B cell (primary cell): ENCODE results near the gene H1-8. TPM values are rescaled to one million over a fixed set of nuclear protein-coding genes. Genes with fewer than 3 reads are reported as not detected.

ENCODE experiments used
- ATAC-seq: fragments of 200-7000 bp; cut with Tn5 transposase; one replicate; pipeline ENCODE4 v1.10.0; 2021; ENCODE audit warnings: low read depth, mild to moderate bottlenecking, moderate number of reproducible peaks, moderate library complexity
- CTCF ChIA-PET: fragments of 350-600 bp; sonication (Branson Sonifier 250); formaldehyde crosslinking; loops from one replicate; lab custom pipeline; 2021; ENCODE audit warnings: antibody characterized with exemption, inconsistent platforms; lab: Charles Lee
- POLR2A ChIA-PET: fragments of 350-600 bp; sonication (Branson Sonifier 250); formaldehyde crosslinking; loops from one replicate; lab custom pipeline; 2021; ENCODE audit warnings: antibody characterized with exemption; lab: Charles Lee
- DNase-seq: peaks from one replicate; pipeline ENCODE4 v3.0.0; 2013
- H2AFZ ChIP-seq: 2 replicates; pipeline ENCODE4 v1.6.1; 2012; ENCODE audit warnings: mild to moderate bottlenecking, low read depth, low read length; ENCODE audit not compliant: insufficient read depth, poor library complexity, severe bottlenecking
- H3K27ac ChIP-seq, 2 donors: 1 replicate in 1 of 2; 2 replicates in 1 of 2; pipeline ENCODE4 v1.5.1; 2012 to 2013; ENCODE audit warnings: low read length in 2 of 2, mild to moderate bottlenecking in 2 of 2, moderate library complexity in 1 of 2
- H3K27me3 ChIP-seq, 4 experiments: fragments of 200-600 bp in 1 of 4; sonication (generic) in 1 of 4; replicated peaks in 1 of 4; 1 replicate in 2 of 4; 2 replicates in 2 of 4; pipeline versions ENCODE4 v1.6.1 to v1.7.0; 2013 to 2016; ENCODE audit warnings: low read length in 3 of 4, mild to moderate bottlenecking in 2 of 4, mixed read lengths in 1 of 4, moderate library complexity in 1 of 4; ENCODE audit not compliant: insufficient read depth in 4 of 4, control insufficient read depth in 3 of 4; ENCODE audit errors: control extremely low read depth in 1 of 4
- H3K36me3 ChIP-seq, 2 experiments: replicated peaks in 1 of 2; 1 replicate in 1 of 2; 2 replicates in 1 of 2; pipeline versions ENCODE4 v1.6.1 to v1.7.1; 2013; ENCODE audit warnings: low read length in 1 of 2; ENCODE audit not compliant: insufficient read depth in 2 of 2, control insufficient read depth in 1 of 2; ENCODE audit errors: control extremely low read depth in 1 of 2, extremely low read depth in 1 of 2
- H3K4me1 ChIP-seq, 2 donors: fragments of 200-600 bp in 1 of 2; sonication (generic) in 1 of 2; 1 replicate in 1 of 2; 2 replicates in 1 of 2; pipeline versions ENCODE4 v1.5.1 to v1.6.1; 2013 to 2017; ENCODE audit warnings: low read length in 2 of 2; ENCODE audit not compliant: control insufficient read depth in 2 of 2, insufficient read depth in 2 of 2
- H3K4me2 ChIP-seq: replicated peaks from 2 replicates; pipeline ENCODE3; 2012; ENCODE audit warnings: mild to moderate bottlenecking, low read depth, low read length; ENCODE audit not compliant: poor library complexity, severe bottlenecking
- H3K4me3 ChIP-seq, 5 experiments: fragments of 200-600 bp in 1 of 5; sonication (generic) in 1 of 5; 1 replicate in 3 of 5; 2 replicates in 2 of 5; pipeline versions ENCODE4 v1.5.1 to v1.7.0; 2011 to 2016; ENCODE audit warnings: low read length in 4 of 5, mild to moderate bottlenecking in 4 of 5, low read depth in 2 of 5, control low read depth in 1 of 5, moderate library complexity in 1 of 5; ENCODE audit not compliant: insufficient read depth in 1 of 5; ENCODE audit errors: control extremely low read depth in 1 of 5, extremely low read depth in 1 of 5
- H3K79me2 ChIP-seq: fragments of 200-600 bp; sonication (generic); one replicate; pipeline ENCODE4 v1.6.0; 2016; ENCODE audit warnings: low read length; ENCODE audit not compliant: control insufficient read depth, insufficient read depth
- H3K9ac ChIP-seq: fragments of 200-600 bp; sonication (generic); 2 replicates; pipeline ENCODE4 v1.6.1; 2017; ENCODE audit warnings: mild to moderate bottlenecking, low read length, moderate library complexity
- H3K9me3 ChIP-seq, 3 donors: one replicate each; pipeline versions ENCODE4 v1.6.1 to v1.7.1; 2013; ENCODE audit warnings: low read length in 2 of 3; ENCODE audit not compliant: control insufficient read depth in 2 of 3, insufficient read depth in 1 of 3; ENCODE audit errors: control extremely low read depth in 1 of 3
- H4K20me1 ChIP-seq: 2 replicates; pipeline ENCODE4 v1.6.0; 2012; ENCODE audit warnings: mild to moderate bottlenecking, low read length; ENCODE audit not compliant: insufficient read depth, control insufficient read depth, poor library complexity, severe bottlenecking
- H3K27ac Mint-ChIP-seq: one replicate; pipeline ENCODE4 v1.8.0; 2021; ENCODE audit warnings: mixed read lengths
- H3K27me3 Mint-ChIP-seq: one replicate; pipeline ENCODE4 v1.8.0; 2021; ENCODE audit warnings: mixed read lengths
- H3K4me1 Mint-ChIP-seq: one replicate; pipeline ENCODE4 v1.8.0; 2021; ENCODE audit warnings: mixed read lengths
- H3K4me3 Mint-ChIP-seq: one replicate; pipeline ENCODE4 v1.8.0; 2021; ENCODE audit warnings: mixed read lengths
- H3K9me3 Mint-ChIP-seq: one replicate; pipeline ENCODE4 v1.8.0; 2022; ENCODE audit warnings: mixed read lengths; ENCODE audit not compliant: insufficient read depth
- EZH2 ChIP-seq: IDR thresholded peaks from 2 replicates; pipeline ENCODE4 v1.6.1; 2012; ENCODE audit warnings: borderline replicate concordance, low read depth, mild to moderate bottlenecking, moderate library complexity, low read length; ENCODE audit not compliant: insufficient read depth, poor library complexity, severe bottlenecking
- WGBS: methylation state at CpG from one replicate; pipeline ENCODE4 v1.1.5; 2013; ENCODE audit warnings: missing lambda C conversion rate; ENCODE audit not compliant: insufficient coverage; 5-methylcytosine and 5-hydroxymethylcytosine counted together
- intact Hi-C: fragments of 100-400 bp; cut with micrococcal nuclease; formaldehyde crosslinking; loops from one replicate; pipeline ENCODE4 v1.10.0; 2022
- polyA plus RNA-seq: library from polyadenylated mRNA; depleted of rRNA; stranded (reverse); fragments of >200 nt; gene quantifications from 2 replicates; pipeline ENCODE4 v1.2.3, GENCODE V29; 2012
- total RNA-seq, 2 donors: library from RNA; stranded (reverse); fragments of 120-200 nt in 1 of 2; gene quantifications; 1 replicate in 1 of 2; 2 replicates in 1 of 2; pipeline versions ENCODE4 v1.2.3 to v1.2.4, GENCODE V29; 2013 to 2022
- TF ChIP-seq, protein P1 (sequence below): fragments of 200-600 bp; IDR thresholded peaks from one replicate; pipeline ENCODE4 v1.8.0; 2022; ENCODE audit warnings: antibody characterized with exemption, mild to moderate bottlenecking

H1-8 gene
- total and polyA plus RNA-seq, 2 donors (not counting 1 experiment from before 2014, with no cell fraction given), result not detected

GRCh38 chr3:129502641-129503408 is 40.1 kb upstream of the H1-8 start:
- Histone ChIP-seq H3K4me2 (no peak overlapping the region), H3K27me3 (no peaks in the 10 kb centered on the region), H2AFZ (no peak overlapping the region), H3K9me3 (no peaks in the 10 kb centered on the region), H3K79me2 (no peaks in the 10 kb centered on the region), H3K9ac (no peak overlapping the region), H3K4me3 (no peak overlapping the region), H3K4me1 (no peaks in the 10 kb centered on the region), H4K20me1 (no peaks in the 10 kb centered on the region), H3K27ac (no peak overlapping the region), H3K36me3 (peaks cover 0 to 8% of the 10 kb centered on the region in 2 experiments)
- H3K4me1 Mint-ChIP-seq, result no peaks in the 10 kb centered on the region
- whole genome bisulfite sequencing, result 94% methylated on average over 17 of the region's 18 CpGs
- intact Hi-C loops, result no loop called here
- no peak overlapping the region for H3K27ac Mint-ChIP-seq
- TF ChIP-seq EZH2, result no peak
- TF ChIP-seq, protein P1, sequence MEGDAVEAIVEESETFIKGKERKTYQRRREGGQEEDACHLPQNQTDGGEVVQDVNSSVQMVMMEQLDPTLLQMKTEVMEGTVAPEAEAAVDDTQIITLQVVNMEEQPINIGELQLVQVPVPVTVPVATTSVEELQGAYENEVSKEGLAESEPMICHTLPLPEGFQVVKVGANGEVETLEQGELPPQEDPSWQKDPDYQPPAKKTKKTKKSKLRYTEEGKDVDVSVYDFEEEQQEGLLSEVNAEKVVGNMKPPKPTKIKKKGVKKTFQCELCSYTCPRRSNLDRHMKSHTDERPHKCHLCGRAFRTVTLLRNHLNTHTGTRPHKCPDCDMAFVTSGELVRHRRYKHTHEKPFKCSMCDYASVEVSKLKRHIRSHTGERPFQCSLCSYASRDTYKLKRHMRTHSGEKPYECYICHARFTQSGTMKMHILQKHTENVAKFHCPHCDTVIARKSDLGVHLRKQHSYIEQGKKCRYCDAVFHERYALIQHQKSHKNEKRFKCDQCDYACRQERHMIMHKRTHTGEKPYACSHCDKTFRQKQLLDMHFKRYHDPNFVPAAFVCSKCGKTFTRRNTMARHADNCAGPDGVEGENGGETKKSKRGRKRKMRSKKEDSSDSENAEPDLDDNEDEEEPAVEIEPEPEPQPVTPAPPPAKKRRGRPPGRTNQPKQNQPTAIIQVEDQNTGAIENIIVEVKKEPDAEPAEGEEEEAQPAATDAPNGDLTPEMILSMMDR, result no peak
- DNase-seq, result no peak
- H3K4me3 Mint-ChIP-seq, result no peak overlapping the region
- CTCF ChIA-PET, result interaction anchor here (1.1 kb wide), 1 partner anchor 13 kb away, joined by 5 read pairs; no protein-coding TSS in a partner anchor
- no peak for ATAC-seq
- POLR2A ChIA-PET, result no interaction called here
- H3K9me3 Mint-ChIP-seq, result no peaks in the 10 kb centered on the region
- H3K27me3 Mint-ChIP-seq, result no peaks in the 10 kb centered on the region

GRCh38 chr3:129503471-129504291 is 39.3 kb upstream of the H1-8 start:
- no peak for ATAC-seq
- Histone ChIP-seq H3K9ac (no peak overlapping the region), H3K27ac (no peak overlapping the region), H2AFZ (no peak overlapping the region), H3K4me2 (no peak overlapping the region), H3K9me3 (no peaks in the 10 kb centered on the region), H3K36me3 (peaks cover 0 to 8% of the 10 kb centered on the region in 2 experiments), H4K20me1 (no peaks in the 10 kb centered on the region), H3K27me3 (no peaks in the 10 kb centered on the region), H3K4me1 (no peaks in the 10 kb centered on the region), H3K4me3 (no peak overlapping the region), H3K79me2 (no peaks in the 10 kb centered on the region)
- WGBS, result 97% methylated on average over 9 of the region's 13 CpGs
- H3K9me3 Mint-ChIP-seq, result no peaks in the 10 kb centered on the region
- no peak for TF ChIP-seq EZH2
- TF ChIP-seq, protein P1, result no peak
- H3K4me1 Mint-ChIP-seq, result no peaks in the 10 kb centered on the region
- ChIA-PET POLR2A (no interaction called here), CTCF (interaction anchor here (1.1 kb wide), 1 partner anchor 13 kb away, joined by 5 read pairs; no protein-coding TSS in a partner anchor)
- no peak overlapping the region for H3K4me3 Mint-ChIP-seq
- H3K27me3 Mint-ChIP-seq, result no peaks in the 10 kb centered on the region
- DNase-seq, result no peak
- intact Hi-C loops, result no loop called here
- no peak overlapping the region for H3K27ac Mint-ChIP-seq
